Type B pancreatic cell (in vitro differentiated cells): Measurements from ENCODE around the gene TEAD1. TPM values are rescaled to one million over a fixed set of nuclear protein-coding genes. Genes with fewer than 3 reads are reported as not detected.

Experiments used
- DNase-seq: peaks from one replicate; pipeline ENCODE4 v3.0.0; 2021; ENCODE audit warnings: mixed read lengths; ENCODE audit not compliant: unreplicated experiment; ENCODE audit errors: extremely low spot score
- H3K27ac Mint-ChIP-seq: 2 replicates; pipeline ENCODE4 v1.8.0; 2021; ENCODE audit warnings: mild to moderate bottlenecking, mixed read lengths
- H3K27me3 Mint-ChIP-seq: 2 replicates; pipeline ENCODE4 v1.8.0; 2021; ENCODE audit warnings: mixed read lengths
- H3K36me3 Mint-ChIP-seq: 2 replicates; pipeline ENCODE4 v1.8.0; 2021; ENCODE audit warnings: mixed read lengths
- H3K4me1 Mint-ChIP-seq: one replicate; pipeline ENCODE4 v1.8.0; 2021; ENCODE audit warnings: mixed read lengths; ENCODE audit not compliant: unreplicated experiment
- H3K4me3 Mint-ChIP-seq: 2 replicates; pipeline ENCODE4 v1.8.0; 2021; ENCODE audit warnings: mild to moderate bottlenecking, mixed read lengths
- H3K9me3 Mint-ChIP-seq: 2 replicates; pipeline ENCODE4 v1.8.0; 2021; ENCODE audit warnings: mixed read lengths
- total RNA-seq: library from RNA; stranded (reverse); gene quantifications from 2 replicates; pipeline ENCODE4 v1.2.1, GENCODE V29; 2021; ENCODE audit warnings: low replicate concordance
- TF ChIP-seq, protein P1 (sequence below): fragments of 200-600 bp; sonication (generic); conservative IDR thresholded peaks from 2 replicates; pipeline ENCODE4 v1.5.0; 2021; ENCODE audit warnings: antibody characterized with exemption, mild to moderate bottlenecking

Gene TEAD1
- total RNA-seq, 1 donor from 2014 or later = 91.8 TPM

GRCh38 chr11:12629601-12630313 lies 44.5 kb upstream of the TEAD1 start:
- H3K4me1 Mint-ChIP-seq = no peaks in the 10 kb centered on the region
- no peaks in the 10 kb centered on the region for H3K36me3 Mint-ChIP-seq
- DNase-seq = no peak
- H3K27me3 Mint-ChIP-seq = no peaks in the 10 kb centered on the region
- no peak overlapping the region for H3K27ac Mint-ChIP-seq
- TF ChIP-seq, protein P1, sequence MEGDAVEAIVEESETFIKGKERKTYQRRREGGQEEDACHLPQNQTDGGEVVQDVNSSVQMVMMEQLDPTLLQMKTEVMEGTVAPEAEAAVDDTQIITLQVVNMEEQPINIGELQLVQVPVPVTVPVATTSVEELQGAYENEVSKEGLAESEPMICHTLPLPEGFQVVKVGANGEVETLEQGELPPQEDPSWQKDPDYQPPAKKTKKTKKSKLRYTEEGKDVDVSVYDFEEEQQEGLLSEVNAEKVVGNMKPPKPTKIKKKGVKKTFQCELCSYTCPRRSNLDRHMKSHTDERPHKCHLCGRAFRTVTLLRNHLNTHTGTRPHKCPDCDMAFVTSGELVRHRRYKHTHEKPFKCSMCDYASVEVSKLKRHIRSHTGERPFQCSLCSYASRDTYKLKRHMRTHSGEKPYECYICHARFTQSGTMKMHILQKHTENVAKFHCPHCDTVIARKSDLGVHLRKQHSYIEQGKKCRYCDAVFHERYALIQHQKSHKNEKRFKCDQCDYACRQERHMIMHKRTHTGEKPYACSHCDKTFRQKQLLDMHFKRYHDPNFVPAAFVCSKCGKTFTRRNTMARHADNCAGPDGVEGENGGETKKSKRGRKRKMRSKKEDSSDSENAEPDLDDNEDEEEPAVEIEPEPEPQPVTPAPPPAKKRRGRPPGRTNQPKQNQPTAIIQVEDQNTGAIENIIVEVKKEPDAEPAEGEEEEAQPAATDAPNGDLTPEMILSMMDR = no peak
- no peak overlapping the region for H3K4me3 Mint-ChIP-seq
- no peaks in the 10 kb centered on the region for H3K9me3 Mint-ChIP-seq

GRCh38 chr11:12631651-12632050 lies 42.6 kb upstream of the TEAD1 start:
- TF ChIP-seq, protein P1 = no peak
- Mint-ChIP-seq H3K4me1 (no peaks in the 10 kb centered on the region), H3K4me3 (no peak overlapping the region), H3K9me3 (no peaks in the 10 kb centered on the region), H3K27me3 (no peaks in the 10 kb centered on the region), H3K27ac (no peak overlapping the region), H3K36me3 (no peaks in the 10 kb centered on the region)
- DNase-seq = no peak

DNA sequence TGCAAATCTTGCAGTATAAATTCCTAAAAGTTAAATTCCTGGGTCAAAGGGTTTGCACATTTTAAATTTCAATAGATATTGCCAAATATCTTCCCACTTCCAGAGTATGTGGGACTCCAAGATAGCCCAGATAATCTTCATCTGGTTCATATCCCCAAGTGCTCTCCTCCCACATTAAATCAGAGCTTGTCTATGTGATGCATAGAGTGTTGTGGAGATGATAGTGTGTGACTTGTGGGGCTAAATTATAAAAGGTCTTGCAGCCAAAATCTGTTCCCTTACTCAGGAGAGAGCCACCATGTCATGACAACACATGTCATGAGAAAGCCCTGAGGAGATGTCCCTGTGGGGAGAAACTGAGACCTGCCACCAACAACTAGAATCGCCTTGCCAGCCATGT lies 39.9 kb upstream of the TEAD1 start:
- Mint-ChIP-seq H3K27ac (no peak overlapping the region), H3K36me3 (no peaks in the 10 kb centered on the region), H3K9me3 (no peaks in the 10 kb centered on the region), H3K4me3 (no peak overlapping the region), H3K27me3 (no peaks in the 10 kb centered on the region), H3K4me1 (peaks cover 3% of the 10 kb centered on the region)
- no peak for DNase-seq
- TF ChIP-seq, protein P1 = no peak

DNA sequence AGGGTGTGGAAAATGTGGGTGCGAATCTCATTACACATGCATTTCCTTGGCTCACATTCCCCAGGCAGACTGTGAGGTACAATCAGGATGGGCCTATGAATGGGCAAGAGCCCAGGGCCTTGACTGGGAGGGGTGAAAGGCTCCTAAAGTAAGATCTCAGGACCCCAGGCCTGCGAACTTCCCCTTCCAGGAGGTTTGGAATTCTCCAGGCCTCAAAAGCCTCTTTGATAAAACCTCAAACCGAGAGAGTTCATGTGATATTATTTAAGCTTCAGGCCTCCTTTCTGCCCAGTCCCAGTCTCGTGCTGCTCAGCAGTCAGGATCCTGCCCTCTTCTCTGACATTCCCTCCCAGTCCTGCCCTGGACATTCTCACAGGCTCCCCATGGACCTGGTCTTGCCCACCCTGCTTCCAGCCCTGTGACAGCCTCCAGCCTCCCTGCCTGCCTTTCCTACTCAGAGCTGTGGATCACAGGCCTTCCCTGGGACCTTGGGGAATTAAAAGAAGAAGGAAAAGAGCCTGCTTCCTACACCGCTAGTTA lies 37.3 kb upstream of the TEAD1 start:
- Mint-ChIP-seq H3K9me3 (no peaks in the 10 kb centered on the region), H3K4me1 (peaks cover 11% of the 10 kb centered on the region), H3K36me3 (no peaks in the 10 kb centered on the region), H3K27ac (no peak overlapping the region), H3K4me3 (no peak overlapping the region), H3K27me3 (no peaks in the 10 kb centered on the region)
- TF ChIP-seq, protein P1 = no peak
- no peak for DNase-seq

DNA sequence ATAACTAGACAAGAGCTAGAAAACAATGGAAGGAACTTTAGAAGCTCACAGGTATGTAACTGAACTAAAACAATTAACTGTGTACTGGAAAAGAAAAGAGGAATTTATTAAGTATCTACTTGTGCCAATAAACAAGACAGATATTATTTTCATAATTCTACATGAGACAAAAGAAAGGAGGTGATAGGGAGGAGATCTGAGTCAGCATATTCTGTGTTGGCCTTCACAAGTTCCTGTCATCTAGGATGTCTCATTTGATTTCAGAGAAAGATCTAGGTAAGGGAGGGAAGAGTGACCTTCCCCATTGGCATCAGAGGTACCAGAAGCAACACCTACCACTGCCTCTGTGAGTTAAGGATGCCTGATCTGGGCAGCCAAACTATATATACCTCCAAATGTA lies 34.8 kb upstream of the TEAD1 start:
- Mint-ChIP-seq H3K4me3 (no peak overlapping the region), H3K27me3 (no peaks in the 10 kb centered on the region), H3K4me1 (peaks cover 17% of the 10 kb centered on the region), H3K36me3 (no peaks in the 10 kb centered on the region), H3K27ac (no peak overlapping the region), H3K9me3 (no peaks in the 10 kb centered on the region)
- DNase-seq = no peak
- TF ChIP-seq, protein P1 = no peak
